ENCODE measurements around the gene OR8J1. TPM values are rescaled to one million over a fixed set of nuclear protein-coding genes. Genes with fewer than 3 reads are reported as not detected.

The OR8J1 gene
- total RNA-seq, 4 donors from 2014 or later, result not detected

- in situ Hi-C loops (cut with MboI; ENCODE audit: low pct_ligation_motif_present in 1 of 4, low pct_unique_long_range_greater_than_20kb in 1 of 4, low sequenced_read_pairs in 3 of 4) (no loop called here), intact Hi-C loops (cut with DNase I; ENCODE audit: low total_unique reads) (no loop called here)
- no peaks in the 10 kb centered on the region for H3K4me1 ChIP-seq
- no peak overlapping the region for H3K4me3 ChIP-seq
- H3K27me3 ChIP-seq, result no peaks in the 10 kb centered on the region
- DNase-seq, result no peak
- no peaks in the 10 kb centered on the region for H3K9me3 ChIP-seq
- TF ChIP-seq CTCF (IDR thresholded peaks at IDR 0.05) (no peak), POLR2A (IDR thresholded peaks at IDR 0.05) (no peak), POLR2AphosphoS5 (IDR thresholded peaks at IDR 0.05) (no peak), EP300 (IDR thresholded peaks at IDR 0.05; ENCODE audit: low read depth) (no peak)
- no peak overlapping the region for H3K27ac ChIP-seq
- no peaks in the 10 kb centered on the region for H3K36me3 ChIP-seq
Observed at GRCh38 chr11:56410801-56411200, 56.7 kb downstream of the OR8J1 start.

Other genes starting within 250 kb of the OR8J1 start
- not detected for gene OR8H3, start 231.9 kb upstream of the OR8J1 start, total RNA-seq
- gene OR8J3, start 214.1 kb upstream of the OR8J1 start, total RNA-seq, result not detected
- not detected for gene OR8K5, start 194.0 kb upstream of the OR8J1 start, total RNA-seq
- gene OR5J2, start 177.7 kb upstream of the OR8J1 start, total RNA-seq, result not detected
- gene OR5T2, start 120.0 kb upstream of the OR8J1 start, total RNA-seq, result not detected
- gene OR5T3, start 102.0 kb upstream of the OR8J1 start, total RNA-seq, result not detected
- gene OR5T1, start 80.1 kb upstream of the OR8J1 start, total RNA-seq, result not detected
- gene OR8H1, start 62.0 kb upstream of the OR8J1 start, total RNA-seq, result not detected
- gene OR8K3, start 39.1 kb upstream of the OR8J1 start, total RNA-seq, result not detected
- gene OR8K1, start 8.3 kb upstream of the OR8J1 start, total RNA-seq, result not detected
- gene OR8U1, start 21.3 kb downstream of the OR8J1 start, total RNA-seq, result not detected
- gene OR5AL1, start 58.4 kb downstream of the OR8J1 start, total RNA-seq, result not detected
- not detected for gene OR5M3, start 119.1 kb downstream of the OR8J1 start, total RNA-seq
- gene OR5M8, start 137.1 kb downstream of the OR8J1 start, total RNA-seq, result not detected
- gene OR5M11, start 189.0 kb downstream of the OR8J1 start, total RNA-seq, result not detected
- gene OR5M10, start 223.4 kb downstream of the OR8J1 start, total RNA-seq, result not detected

Measured in transverse colon (tissue), 4 donors.